GM21786 (cell line): ENCODE results near the gene TTN.
"Not testable (repeated sequence)": the region's sequence is repeated elsewhere in the genome, so short reads cannot be mapped to it uniquely, and the experiment has no call there.

Experiments used
- ATAC-seq: cut with Tn5 transposase; IDR thresholded peaks from one replicate; pipeline ENCODE4 v1.9.1; 2021; ENCODE audit not compliant: unreplicated experiment

TTN gene

DNA sequence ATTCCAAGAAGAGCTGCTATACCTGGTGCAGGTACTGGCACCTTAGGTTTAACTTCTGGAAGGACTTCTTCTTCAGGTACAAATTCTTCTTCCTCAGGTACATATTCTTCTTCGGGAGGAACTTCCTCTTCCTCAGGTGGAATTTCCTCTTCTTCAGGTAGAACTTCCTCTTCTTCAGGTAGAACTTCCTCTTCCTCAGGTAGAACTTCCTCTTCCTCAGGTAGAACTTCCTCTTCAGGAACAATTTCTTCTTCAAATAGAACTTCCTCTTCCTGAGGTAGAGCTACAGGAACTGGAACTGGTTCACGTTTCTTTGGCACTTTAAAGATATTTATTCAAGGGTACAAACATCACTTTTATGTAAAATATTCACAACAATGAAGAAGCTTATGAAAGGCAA, 129.6 kb downstream of the TTN start:
- no peak for ATAC-seq

DNA sequence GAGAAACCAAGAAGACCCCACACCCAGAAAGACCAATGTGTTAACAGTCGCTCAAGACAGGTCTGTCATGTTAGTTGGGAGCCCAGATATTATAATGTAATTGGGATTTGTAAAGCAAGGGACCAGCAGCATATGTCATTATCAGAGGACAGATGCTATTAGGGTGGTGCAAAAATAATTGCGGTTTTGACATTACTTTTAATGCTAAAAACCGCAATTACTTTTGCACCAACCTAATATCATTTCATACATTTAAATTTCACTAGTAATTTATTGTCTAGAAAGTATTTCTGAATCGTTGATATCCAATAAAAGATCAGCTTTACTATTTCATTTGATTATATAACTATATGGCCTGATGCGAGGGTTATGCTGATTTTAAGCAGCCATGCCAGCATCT, 131.2 kb downstream of the TTN start:
- no peak for ATAC-seq

DNA sequence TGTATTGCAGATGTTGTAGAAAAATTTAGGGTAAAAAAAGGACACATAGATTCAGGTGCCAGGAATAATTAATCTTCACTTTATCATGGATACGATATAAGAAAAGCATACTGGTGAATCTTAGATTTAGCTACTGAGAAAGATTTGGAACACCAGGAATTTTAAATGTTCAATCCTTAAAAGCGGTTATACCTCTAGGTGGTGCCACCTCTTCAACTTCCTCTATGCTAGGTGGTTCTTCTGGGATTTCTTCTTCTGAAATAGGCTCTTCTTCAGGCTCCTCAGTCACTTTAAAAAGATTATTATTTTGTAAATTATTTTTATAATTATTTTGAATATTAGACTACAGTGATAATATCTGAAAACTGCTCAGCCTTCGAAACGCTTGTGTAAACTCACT, 133.1 kb downstream of the TTN start:
- ATAC-seq = no peak

DNA sequence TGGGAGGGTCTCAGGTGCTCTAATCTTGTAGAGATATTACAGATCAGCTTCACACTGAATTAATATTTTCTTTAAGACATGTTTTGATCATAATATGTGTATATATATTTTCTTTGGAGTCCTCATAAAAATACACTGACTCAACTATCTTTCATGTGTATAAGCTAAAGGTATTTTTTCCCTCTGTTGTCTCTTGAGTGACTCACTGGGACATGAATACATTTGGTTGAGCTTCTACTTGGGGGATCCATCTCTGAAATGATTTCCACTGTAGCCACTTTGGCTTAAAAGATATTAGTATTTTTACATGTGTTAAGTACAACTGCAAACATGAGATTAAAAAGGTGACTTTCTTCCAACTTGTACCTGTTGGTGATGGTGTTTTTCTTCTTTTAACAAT, 140.8 kb downstream of the TTN start:
- no peak for ATAC-seq

DNA sequence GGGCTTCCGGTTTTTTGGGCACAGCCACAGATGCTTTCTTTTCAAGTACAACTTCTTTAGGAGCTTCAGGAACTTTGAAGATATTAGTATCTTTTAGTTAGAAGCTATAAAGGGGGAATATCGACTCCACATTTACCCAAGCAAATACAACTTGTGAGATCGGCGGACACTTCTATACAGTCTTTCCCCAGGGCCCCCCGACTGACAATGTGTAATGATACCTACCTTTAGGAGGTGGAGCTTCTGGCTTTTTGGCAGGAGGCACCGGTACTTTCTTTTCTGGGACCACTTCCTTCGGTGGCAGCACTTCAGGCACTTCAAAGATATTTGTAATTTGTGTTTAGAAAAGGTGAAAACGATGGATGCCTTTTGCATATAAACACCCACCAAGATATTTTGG, 148.7 kb downstream of the TTN start:
- ATAC-seq = not testable (repeated sequence)

DNA sequence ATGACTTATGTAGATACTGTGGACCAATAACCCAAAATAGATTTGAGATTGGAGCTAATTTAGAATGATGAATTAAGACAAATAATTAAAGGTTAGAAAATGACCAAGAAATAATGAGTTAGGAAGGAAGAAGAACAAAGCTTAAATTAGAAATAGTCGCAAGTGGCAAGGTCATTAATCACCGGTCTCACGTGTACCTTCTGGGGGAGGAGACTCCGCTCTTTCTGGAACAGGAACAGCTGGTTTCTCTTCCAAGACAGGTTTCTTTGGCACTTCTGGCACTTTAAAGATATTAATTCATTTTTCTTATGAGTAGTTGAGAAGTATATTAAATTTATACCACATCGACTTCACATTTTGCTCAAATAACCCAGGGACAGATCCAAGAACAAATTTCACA, 156.7 kb downstream of the TTN start:
- no peak for ATAC-seq

DNA sequence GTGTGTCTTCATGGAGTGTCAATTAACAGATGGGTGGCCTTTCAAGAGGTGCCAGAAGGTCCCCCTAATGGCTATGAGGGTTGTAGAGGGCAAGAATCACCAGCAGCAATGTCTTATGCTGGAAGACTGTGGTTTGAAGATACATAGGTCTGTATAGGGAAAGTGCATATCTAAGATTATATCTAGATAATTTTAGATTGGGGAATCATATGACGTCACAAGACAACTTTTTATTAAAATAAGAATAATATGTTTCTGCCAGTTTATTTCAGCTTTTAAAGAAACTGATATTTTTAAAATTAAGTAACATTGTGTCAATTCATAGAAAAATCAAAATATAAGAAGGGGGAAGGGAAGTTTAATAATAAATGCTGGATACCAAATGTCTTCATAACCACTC, 162.3 kb downstream of the TTN start:
- ATAC-seq = no peak

DNA sequence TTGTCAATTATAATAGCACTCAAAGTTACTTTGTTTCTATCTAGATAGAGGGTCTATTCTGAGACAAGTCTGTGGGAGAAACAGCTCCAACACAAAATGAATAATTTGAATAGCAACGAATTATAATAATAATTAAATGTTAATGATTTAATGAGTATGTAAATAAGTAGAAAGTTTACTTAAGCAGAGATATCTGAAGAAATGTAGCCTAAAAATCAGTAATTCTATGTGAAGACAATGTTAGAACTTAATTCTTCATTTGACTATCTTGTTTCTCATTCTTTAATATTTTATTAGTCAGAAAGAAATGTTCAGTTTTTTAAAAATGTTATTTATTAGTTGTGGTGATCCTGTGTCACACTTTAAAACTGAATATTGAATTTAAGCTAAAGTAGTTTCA, 165.7 kb downstream of the TTN start:
- no peak for ATAC-seq

DNA sequence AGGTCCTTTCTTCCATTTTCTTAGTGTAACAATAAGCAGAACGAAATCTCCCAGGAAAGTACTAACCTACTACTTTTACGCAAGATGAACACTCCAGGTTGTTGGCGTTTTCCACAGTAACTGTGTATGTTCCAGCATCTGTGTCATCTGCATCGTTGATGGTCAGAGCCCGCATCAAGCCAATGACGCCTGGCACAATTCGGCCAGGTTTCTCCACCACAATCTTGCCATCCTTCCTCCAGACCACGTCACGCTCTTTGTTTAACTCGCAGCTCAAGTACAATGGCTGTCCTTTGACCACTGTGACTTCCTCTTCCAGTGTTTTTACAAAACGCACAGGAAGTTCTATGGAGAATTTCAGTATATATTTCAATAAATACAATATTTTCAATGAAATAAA, 171.3 kb downstream of the TTN start:
- no peak for ATAC-seq

DNA sequence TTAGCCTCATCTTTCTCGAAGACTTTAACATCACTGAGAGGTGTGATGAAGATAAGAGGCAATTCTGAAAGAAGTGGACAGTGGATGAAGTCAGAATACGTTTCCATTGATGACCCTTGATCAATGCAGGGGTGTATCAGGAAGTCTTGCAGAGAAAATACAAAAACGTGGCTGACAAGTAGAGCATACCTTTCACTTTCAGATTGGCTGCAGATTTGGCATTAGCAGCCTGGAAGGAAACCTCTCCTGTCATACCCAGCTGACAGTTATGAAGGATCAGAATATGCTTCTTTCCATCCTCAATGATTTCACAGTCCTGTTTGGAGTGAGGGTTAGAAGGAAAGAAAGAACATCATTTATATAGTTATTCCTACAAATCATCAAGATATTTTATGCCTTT, 174.5 kb downstream of the TTN start:
- ATAC-seq = peak; percentile 75

DNA sequence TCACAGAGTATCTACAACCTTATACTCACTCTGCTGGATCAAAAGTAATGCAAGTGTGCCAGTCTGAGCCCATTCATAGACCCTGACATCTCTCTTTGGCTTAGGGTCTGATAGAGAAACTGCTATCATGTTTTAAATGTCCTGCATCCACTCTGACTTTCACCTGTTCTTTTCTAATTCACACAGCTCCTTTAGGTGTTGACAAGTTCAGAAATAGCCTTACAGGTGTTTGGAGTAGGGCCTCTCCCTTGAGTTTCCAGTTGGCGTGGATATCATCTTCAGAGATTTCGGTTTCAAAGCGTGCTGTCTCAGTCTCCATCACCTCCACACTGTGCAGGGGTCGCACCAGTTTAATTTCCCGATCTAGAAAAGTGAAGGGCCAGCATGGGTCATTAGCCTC, 176.6 kb downstream of the TTN start:
- no peak for ATAC-seq

DNA sequence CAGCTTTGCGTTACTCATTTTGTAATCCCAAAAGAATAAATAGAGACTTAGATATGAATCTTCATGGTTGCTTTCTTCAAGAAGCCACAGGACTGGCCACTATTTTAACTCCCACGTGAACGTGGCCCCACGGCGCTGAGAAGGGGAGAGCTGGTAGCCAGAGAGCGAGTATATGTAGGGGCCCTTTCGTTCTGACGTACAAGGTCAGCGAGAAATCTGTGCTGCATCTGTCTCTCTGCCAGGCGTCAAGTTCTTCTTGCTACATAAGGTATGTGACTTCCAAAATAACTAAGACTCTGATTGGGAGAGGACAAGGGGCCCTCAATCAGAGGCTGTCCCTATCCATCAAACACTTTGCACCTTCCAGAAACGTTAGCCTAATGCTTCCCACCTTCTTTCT, 177.8 kb downstream of the TTN start:
- ATAC-seq = no peak

DNA sequence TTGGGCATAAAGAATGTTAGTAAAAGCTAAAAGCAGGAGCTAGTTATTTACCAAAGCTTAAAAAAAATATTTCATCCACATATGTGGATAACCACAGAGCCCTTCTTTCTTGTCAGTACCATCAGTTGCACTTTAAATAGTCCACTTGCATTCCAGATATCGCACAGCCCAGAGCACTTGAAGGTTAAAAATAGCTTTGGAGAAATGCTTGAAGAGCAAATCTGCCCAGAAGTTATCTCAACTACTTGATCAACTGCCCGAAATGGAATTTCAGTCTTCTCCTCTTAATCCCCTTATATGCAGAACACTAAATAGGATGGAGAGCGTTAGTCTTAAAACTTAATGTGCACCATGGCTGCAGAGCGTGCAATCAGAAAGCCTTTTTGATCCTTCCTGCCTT, 178.6 kb downstream of the TTN start:
- ATAC-seq = no peak

DNA sequence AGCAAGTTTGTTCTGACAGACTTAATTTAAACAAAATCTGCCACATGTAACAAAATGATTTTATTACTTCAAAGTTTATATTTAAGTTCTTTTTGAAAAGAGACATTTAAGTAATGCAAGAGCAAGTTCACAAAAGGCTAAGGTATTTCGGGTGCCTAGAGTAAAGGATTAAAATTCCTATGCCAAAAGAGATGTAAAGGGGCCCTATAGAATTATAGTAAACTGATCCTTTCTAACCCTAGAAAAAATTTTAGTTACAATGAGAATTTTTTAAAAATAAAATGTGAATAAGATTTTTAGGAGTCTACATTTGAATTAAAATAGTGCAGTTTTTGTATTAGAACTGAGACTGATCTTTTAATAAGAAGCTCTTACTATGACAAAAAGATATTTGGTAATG, 179.8 kb downstream of the TTN start:
- ATAC-seq = no peak

DNA sequence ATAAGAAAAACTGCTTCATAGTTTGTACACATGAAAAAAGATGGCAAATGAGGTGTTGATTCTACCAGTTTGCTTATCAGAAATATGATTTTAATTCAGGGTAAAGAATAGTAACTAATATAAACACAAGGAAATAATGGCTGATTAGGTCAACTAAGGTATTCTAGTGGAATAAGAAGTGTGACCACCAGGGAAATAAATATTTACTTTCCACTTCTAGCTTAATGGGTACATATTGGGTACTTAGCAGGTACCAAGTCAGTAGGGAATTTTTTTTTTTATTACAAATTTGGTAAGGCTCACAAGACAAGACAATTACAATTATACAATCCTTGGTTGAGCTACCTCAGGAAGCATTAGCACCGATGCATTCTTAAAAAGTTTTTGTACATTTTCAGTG, 191.3 kb downstream of the TTN start:
- ATAC-seq = no peak

DNA sequence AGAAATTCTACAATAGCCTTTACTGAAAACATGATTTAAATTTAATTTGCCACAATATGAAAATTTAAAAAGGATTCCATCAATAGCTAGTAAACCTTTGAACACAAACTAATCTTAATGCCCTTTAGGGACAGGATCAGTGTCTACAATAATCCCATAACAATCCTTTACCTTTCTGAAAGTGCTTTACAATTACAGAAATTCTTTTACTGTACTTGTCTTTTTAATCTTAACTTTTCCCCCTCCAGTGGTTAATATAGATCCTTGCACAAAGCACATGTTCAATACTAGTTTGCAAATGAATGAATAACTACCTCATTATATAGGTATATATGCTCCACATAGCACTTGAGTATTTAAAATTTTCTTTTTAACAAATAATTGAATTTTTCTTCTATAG, 204.3 kb downstream of the TTN start:
- no peak for ATAC-seq

DNA sequence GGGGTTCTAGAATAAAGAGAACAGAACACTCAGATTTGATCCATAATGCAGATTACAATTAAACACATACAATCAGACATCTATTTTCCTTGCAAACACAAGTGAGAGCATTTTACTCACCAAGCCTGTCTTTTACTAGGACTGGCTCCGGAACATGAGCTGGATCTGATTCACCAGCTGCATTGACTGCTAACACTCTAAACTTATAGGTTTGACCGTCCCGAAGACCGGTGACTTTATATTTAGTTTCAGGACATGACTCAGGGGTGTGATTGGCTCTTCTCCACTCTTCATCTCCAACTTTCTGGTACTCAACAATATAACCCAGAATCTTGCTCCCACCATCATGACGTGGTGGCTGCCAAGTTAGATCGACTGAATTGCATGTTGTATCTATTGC, 214.6 kb downstream of the TTN start:
- no peak for ATAC-seq

DNA sequence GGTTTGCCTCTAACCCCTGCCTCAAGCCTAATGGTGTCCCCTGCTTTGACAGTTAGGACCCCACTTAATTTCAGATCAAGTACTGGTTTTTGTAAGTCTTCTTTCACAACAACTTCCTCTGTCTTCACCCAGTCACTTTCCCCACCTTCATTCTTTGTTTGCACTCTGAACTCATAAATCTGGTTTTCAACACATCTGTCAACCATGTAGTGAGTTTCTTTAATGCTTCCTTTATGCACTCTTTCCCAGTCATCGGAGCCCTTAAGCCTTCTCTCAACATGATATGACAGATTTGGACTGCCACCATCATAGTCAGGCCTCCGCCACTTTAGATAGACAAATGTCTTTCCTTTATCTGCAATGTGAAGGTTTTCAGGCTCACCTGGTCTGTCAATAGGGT, 217.9 kb downstream of the TTN start:
- no peak for ATAC-seq

DNA sequence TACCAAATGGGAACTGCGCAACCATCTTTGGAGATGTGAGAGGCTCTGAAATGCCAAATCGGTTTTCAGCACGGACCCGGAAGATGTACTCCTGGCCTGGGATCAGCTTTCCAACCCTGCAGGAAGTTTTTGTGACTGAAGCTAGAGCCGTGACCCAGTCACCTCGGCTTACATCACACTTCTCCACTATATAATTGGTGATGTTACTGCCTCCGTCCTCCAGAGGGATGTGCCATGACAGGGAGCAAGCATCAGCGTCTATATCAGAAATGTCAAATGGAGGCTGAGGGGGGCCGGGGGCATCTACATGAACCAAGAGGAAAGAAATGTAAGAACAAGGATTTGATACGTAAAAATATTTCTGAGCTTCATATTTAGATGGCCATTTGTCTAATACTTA, 222.6 kb downstream of the TTN start:
- ATAC-seq = no peak

DNA sequence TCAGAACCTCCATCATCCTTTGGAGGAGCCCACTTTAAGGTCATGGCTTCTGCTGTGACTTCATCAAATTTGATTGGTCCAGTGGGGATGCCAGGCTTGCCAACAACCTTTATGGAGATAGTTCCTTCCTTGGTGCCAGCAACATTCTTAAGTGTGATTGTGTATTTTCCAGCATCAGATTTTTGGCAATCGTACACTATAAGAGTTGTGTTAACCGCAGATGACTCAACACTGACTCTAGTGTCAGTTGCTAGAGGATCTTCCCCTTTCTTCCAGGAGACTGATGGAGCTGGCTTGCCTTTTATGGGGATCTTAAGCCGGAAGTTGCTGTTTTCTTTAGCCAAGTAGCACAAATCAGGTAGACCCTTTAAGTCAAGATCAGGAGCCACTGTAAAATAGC, 228.2 kb downstream of the TTN start:
- no peak for ATAC-seq

DNA sequence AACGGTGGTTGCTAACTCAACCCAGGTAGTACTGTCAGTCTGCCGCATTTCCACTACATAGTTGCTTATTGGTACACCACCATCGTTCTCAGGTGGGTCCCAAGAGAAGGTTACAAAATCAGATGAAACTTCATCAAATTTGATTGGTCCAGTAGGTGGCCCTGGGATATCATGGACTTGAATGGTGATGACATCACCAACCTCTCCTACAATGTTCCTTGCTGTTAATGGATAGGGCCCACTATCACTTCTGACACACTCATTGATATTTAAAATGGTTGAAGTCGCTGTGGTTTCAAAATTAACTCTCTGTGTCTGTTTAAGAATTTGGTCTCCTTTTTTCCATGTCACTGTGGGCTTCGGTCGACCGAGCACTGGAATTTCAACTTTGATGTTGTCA, 232.4 kb downstream of the TTN start:
- no peak for ATAC-seq

DNA sequence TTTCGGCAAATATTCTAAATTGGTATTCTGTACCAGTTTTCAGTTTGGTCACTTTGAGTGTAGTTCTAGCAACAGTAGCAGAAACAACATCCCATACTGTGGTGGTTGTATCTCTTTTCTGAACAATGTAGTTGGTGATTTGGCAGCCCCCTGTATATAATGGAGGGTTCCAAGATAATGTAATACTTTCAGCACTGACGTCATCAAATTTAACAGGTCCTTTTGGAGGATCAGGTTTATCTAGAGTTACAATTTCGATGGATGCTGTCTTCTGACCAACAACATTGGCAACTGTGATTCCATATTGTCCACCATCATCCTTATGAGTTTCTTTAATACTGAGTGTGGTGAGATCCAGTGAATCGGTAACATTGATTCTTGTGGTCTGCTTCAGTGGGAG, 239.0 kb downstream of the TTN start:
- no peak for ATAC-seq

DNA sequence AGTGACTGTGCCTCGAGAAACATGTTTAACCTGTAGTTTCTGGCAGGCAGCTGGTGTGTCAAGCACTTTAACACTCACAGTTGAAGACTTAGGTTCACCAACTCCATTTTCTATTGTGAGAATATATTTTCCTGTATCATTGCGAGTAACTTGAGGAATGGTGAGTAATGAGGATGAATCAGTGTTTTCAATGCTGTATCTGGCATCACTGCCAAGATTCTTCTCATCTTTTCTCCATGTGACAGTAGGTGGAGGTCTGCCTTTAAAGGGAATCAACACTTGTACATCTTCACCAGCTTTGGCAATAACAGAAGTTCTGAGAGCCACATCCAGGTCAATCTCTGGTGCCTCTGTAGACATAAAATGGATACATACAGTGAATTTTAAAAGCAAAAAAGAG, 254.2 kb downstream of the TTN start:
- no peak for ATAC-seq

DNA sequence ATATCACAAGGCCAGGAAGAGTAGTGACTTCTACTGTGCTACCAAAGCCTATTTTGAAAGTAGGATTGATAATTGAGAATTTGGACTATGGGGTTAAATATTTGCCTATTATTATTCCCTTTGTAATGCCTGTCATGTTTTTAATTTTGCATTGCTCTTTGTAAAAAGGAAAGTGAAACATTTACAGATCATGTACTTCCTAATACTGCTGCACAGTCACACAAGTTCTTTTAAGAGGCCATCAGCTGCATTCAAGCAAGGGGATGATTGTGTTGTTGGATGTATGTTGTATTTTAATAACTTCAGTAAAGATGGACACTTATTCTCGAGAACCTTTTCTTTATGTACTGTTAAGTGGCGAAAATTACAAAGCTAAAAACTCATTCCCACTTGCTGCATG, 256.9 kb downstream of the TTN start:
- ATAC-seq = peak; percentile 83
